GM19395 (cell line): ENCODE results near the gene BIRC5.
"Not testable (repeated sequence)": the region's sequence is repeated elsewhere in the genome, so short reads cannot be mapped to it uniquely, and the experiment has no call there.

Experiments used
- ATAC-seq: cut with Tn5 transposase; IDR thresholded peaks from one replicate; pipeline ENCODE4 v1.9.1; 2021; ENCODE audit warnings: mild to moderate bottlenecking, moderate library complexity; ENCODE audit not compliant: unreplicated experiment

BIRC5 gene

GRCh38 chr17:78224231-78225087 is 10.4 kb downstream of the BIRC5 start:
- ATAC-seq, result no peak

- no peak for ATAC-seq
Measured at GRCh38 chr17:78225088-78225865, 11.2 kb downstream of the BIRC5 start.

GRCh38 chr17:78226055-78226758 is 12.2 kb downstream of the BIRC5 start:
- no peak for ATAC-seq

GRCh38 chr17:78226759-78227454 is 12.9 kb downstream of the BIRC5 start:
- ATAC-seq, result no peak

GRCh38 chr17:78227455-78227916 is 13.4 kb downstream of the BIRC5 start:
- no peak for ATAC-seq

- ATAC-seq, result no peak
Measured at GRCh38 chr17:78228176-78228575, 14.1 kb downstream of the BIRC5 start.

GRCh38 chr17:78230252-78230962 is 16.4 kb downstream of the BIRC5 start:
- no peak for ATAC-seq

GRCh38 chr17:78230996-78231935 is 17.2 kb downstream of the BIRC5 start, which contains the start of gene TMEM235:
TMEM235 (plus strand) TSS chr17:78231631; CDS start chr17:78232024, 393 bp downstream.
- ATAC-seq, result no peak

GRCh38 chr17:78231991-78232858 is 18.2 kb downstream of the BIRC5 start:
- ATAC-seq, result no peak

- no peak for ATAC-seq
Measured at GRCh38 chr17:78232859-78233173, 18.8 kb downstream of the BIRC5 start.

- ATAC-seq, result no peak
Measured at GRCh38 chr17:78233678-78234077, 19.6 kb downstream of the BIRC5 start.

- ATAC-seq, result no peak
Measured at GRCh38 chr17:78234261-78234865, 20.3 kb downstream of the BIRC5 start.

GRCh38 chr17:78235022-78235421 is 21.0 kb downstream of the BIRC5 start:
- ATAC-seq, result not testable (repeated sequence)

GRCh38 chr17:78235885-78236284 is 21.8 kb downstream of the BIRC5 start:
- no peak for ATAC-seq

- ATAC-seq, result no peak
Measured at GRCh38 chr17:78236362-78237127, 22.5 kb downstream of the BIRC5 start.

- ATAC-seq, result no peak
Measured at GRCh38 chr17:78237401-78238012, 23.5 kb downstream of the BIRC5 start.
